ENCODE results near the gene INCENP.
"Not testable (repeated sequence)": the region's sequence is repeated elsewhere in the genome, so short reads cannot be mapped to it uniquely, and the experiment has no call there.

The INCENP gene

DNA sequence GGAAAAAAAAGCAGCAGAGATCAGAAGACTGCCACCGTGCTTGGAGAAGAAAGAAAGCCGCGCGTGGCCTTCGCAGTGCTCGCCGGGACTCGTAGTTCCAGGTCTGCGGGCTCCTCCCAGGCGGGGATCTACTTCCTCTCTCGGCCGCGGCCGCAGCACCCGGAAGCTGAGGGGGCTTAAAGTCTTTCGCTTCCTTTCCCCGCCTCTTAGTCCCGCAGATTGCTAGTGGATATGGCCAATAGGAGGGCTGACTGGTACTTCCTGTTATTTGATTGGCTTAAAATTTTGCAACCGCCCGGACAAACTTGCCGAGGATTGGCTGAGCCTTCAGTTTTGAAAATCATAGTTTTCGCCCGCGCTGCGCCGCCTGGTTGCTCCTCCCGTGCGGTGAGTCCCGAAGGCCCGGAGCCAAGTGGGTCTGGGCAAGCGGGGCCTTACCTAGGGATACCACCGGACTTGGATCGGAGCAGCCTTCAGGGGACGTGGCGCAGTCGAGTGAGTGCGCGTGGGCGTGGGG is at the start of gene INCENP:
Gene INCENP (plus strand): TSS at position 343 of the 517 bp plus-strand sequence. CDS start 4,151 bp downstream, outside the sequence.
- peak; percentile 92 for DNase-seq (ENCODE audit: low read depth, low spot score)

DNA sequence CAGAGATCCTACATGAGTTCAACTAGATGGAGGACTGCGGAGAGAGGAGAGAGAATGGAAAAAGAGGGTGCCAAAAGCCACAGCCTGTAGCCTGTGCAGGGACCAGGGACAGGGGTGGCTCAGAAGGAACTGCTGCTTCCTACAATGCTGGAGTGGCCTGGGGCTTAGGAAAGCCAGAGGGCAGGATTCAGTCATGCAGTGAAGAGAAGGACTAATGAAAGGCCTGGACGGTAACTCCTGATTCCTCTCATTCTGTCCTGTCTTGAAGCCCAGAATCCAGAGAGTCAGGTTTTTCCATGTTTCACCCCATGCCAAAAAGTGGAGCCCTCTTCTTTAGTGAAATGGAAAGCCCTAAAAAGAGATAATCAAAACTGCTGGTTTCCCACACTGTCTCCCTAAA is 48.4 kb upstream of the INCENP start:
- no peak for DNase-seq (ENCODE audit: low read depth, low spot score)

DNA sequence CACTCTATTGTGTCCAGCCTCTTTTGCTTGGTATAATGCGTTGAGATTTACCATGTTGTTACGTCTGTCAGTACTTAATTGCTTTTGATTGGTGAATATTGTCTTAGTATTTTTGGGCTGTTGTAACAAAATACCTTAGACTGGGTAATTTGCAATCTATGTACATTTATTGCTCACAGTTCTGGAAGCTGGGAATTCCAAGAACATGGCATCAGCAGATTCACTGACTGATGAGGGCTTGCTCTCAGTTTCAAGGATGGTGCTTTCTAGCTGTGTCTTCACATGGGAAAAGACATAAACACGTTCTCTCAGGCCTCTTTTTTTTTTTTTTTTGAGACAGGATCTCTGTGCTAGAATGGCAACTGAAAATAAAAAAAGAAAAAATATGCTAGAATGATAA is 46.7 kb upstream of the INCENP start:
- DNase-seq (ENCODE audit: low read depth, low spot score) = no peak

DNA sequence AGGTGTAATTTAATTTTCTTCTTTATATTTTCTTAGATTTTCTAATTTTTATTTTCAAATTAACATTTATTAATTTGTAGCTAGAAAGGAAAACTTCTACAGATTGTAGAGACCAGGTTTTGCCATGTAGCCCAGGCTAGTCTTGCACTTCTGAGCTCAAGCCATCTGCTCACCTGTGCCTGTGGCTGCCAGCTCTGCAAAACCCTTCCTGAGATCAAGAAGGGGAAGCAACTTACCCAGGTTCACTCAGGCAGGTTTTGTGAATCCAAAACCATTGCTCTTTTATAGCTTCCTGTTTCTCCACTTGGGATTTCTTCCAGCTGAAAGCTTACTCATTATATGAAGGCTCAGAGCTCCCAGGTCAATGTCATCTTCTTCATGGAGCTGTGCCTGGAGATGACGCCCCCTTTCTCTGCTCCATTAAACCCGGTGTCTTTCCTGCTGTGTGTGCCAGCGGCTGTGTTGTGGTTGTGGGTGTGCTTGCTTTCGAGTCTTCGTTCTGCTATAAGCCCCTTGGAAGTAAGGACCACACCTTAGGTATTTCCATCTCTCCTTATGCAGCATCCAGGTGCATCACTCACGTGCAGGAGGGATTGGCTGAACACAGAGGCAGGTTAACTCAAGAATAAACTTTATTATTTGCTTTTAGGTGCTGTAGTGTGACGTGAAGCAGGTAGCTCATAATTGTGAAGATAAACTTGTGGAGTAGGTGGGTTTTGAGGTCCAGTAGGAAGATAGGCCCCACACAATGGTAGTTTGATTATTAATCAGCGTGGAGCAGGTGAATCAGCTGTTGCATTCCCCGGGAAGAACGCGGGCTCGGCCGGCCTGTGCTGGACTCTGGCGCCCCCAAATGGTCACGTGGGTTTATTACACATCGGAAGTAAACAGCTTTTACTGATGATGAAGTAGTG is 42.2 kb upstream of the INCENP start:
- no peak for DNase-seq (ENCODE audit: low read depth, low spot score)

DNA sequence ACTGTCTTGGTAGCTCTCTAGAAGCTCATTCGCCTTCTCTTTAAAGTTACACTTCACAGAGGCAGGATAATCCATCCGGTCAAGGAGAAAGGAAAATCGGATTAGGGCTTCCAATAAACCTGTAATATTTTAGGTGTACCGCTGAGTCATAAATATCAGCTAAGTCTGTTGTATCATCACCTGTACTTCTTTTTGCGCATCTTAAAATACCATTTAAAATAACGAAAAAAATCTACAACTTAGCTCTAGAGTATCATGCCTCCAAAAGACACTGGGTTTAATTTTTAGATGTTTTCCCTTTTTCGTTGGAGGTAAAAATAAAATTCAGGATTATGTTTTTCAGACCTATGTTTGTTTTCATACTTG is 41.5 kb upstream of the INCENP start:
- DNase-seq (ENCODE audit: low read depth, low spot score) = no peak

DNA sequence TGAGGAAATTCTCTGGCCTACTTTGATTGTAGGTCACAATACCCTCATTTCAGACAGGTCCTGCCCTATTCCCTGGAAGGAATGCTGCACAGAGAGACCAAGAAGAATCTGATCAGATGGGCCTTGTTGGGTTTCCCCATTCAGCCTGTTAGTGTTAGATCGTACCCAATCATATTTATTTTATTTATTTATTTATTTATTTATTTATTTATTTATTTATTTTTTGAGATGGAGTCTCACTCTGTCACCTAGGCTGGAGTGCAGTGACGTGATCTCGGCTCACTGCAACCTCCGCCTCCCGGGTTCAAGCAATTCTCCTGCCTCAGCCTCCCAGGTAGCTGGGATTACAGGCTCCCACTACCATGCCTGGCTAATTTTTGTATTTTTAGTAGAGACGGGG is 39.0 kb upstream of the INCENP start:
- not testable (repeated sequence) for DNase-seq (ENCODE audit: low read depth, low spot score)

DNA sequence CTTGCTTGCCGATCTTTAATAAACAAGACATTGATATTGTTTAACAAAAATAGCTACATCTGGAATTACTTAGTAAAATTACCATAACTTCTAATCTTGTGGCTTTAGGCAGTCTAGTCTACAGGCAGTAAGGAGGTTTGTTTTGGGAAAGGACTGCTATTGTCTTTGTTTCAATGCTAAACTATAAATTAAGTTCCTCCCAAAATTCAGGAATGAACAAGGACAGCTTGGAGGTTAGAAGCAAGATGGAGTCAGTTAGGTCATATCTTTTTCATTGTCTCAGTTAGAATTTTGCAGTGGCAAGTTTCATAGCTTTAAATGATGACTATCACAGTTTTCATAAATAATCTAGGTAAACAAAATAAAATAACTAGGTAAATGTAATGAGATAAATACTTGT is 36.1 kb upstream of the INCENP start:
- DNase-seq (ENCODE audit: low read depth, low spot score) = no peak

DNA sequence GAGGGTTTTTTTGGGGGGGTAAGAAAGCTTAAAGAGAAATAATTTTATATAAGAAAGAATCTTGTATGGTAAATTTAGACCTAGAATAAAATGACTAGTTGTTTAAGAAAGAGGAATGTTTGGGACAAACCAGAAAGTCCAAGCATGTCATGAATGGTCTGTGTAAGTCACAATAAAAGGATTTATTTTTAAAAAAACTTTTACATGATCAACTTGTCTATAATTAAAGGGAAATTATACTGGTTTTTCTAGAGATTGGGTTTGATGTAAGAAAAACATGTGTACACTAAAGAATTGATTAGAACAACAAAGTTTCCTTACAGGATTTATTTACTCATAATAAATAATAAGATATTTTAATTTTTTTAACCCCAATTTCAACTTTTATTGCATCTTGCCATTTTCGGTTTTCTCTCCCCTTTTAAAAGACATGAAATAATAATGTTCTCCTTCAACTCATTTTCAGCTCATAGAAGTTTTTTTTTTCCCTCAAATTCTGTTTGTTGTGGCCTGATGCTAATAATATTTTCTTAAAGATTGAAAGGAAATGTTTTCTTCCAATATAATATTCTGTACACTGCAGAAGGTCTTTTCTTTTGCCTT is 35.4 kb upstream of the INCENP start:
- DNase-seq (ENCODE audit: low read depth, low spot score) = no peak

DNA sequence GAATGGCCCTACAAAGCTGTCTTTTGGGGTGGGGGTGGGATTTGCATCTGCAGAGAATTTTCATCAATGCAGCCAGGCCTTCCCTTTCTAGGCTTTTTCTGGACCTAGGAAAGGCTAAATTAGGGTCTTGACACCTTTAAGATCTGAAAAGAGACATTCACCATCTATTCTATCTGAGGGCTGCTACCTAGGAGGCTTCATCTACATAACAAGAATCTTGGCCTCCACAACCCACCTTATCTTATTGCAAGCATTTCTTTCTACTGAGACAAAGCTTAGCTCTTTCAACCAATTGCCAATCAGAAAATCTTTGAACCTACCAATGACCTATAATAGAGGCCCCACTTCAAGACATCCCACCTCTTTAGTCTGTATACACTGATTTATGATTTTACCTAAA is 20.7 kb upstream of the INCENP start:
- no peak for DNase-seq (ENCODE audit: low read depth, low spot score)

DNA sequence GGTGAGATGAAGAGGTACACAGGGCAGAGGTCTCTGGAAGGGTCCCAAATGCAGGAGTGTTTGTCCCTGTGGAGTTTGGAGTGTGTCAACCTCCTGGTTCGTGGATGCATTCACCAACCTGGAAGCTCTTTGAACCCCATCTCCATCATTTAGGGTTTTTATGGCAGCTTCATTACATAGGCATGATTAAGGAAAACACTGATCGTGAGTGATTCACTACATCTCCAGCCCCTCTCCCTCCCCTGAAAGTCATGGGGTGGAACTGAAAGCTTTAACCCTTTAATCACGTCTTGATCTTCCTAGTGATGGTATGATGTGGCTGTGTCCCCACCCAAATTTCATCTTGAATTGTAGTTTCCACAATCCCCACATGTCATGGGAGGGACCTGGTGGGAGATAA is 19.8 kb upstream of the INCENP start:
- no peak for DNase-seq (ENCODE audit: low read depth, low spot score)

DNA sequence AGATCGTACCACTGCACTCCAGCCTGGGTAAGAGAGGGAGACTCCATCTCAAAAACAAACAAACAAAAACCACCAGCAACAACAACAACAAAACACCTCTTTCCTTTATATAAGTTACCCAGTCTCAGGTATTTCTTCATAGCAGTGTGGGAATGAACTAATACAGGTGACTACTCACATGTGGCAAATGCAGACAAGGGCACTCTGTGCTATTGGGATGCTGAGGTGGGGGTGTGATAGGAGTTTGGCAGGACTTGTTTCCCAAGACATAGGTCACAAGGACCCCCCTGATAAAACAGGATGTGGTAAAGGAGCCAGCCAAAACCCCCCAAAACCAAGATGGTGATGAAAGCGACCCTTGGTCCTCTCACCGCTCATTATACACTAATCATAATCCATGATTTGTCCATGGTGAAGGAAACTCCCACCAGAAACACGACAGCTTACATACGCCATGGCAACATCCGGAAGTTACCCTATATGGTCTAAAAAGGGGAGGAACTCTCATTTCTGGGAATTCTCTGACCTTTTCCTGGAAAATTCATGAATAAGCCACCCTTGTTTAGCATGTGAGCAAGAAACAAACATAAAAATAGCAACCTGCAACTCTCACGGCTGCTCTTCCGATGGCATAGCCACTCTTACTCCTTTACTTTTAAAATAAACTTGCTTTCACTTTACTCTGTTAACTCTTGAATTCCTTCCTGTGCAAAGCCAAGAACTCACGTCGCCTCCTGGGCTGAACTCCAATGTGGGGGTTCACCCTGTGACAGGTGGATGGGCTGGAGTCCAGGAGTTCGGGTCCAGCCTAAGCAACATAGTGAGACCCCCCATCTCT is 18.8 kb upstream of the INCENP start:
- no peak for DNase-seq (ENCODE audit: low read depth, low spot score)

DNA sequence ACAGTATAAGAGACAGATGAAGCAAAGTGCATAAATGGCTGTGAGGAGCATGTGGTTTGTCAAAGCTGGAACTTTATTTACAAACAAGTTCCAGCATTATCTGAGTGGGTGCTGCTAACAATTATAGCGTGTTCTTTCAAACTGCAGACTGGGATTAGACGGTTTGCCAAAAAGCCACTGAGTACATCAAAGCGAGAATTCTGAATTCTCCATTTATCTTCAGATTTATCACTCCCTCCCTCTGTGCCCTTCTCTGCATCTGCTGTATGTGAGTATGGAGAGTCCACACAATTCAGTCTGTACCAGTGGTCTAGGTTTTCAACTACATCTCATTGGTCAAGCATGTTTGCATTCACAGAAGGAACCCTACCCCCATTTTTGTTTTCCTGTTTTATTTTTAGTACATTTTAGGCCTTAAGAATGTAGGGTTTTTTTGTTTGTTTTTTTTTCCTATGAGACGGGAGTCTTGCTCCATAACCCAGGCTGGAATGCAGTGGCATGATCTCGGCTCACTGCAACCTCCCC is 18.1 kb upstream of the INCENP start:
- DNase-seq (ENCODE audit: low read depth, low spot score) = no peak

DNA sequence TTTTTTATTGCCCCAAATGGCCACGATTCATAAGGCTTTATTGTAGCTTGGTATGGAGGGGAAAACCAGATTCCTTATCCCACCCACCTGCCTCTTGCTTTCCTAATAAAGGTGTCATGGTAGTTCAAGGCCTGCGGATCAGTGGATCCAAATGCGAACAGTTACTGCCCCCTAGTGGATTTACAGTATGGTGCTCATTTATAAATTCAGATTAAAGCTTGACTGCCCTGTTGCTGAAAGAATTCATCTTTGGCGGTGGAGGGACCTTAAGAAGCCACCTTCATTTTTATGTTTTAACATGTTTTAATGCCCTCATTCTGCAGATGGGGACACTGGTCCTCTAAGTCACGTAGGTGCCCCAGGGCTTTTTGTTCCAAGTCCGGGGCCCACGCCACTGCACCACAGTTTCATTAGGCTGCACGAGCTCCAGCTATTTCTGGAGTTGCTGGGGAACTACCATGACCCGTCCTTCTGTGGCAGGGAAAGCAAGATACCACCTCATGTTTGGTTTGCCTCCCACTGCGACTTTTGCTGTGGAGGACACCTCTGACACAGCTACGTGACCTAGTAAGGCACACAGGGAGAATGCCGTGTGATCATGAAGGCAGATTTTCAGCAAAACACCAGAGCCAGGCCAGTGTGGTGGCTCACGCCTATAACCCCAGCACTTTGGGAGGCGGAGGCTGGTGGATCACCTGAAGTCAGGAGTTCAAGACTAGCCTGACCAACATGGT is 15.6 kb upstream of the INCENP start:
- DNase-seq (ENCODE audit: low read depth, low spot score) = no peak

DNA sequence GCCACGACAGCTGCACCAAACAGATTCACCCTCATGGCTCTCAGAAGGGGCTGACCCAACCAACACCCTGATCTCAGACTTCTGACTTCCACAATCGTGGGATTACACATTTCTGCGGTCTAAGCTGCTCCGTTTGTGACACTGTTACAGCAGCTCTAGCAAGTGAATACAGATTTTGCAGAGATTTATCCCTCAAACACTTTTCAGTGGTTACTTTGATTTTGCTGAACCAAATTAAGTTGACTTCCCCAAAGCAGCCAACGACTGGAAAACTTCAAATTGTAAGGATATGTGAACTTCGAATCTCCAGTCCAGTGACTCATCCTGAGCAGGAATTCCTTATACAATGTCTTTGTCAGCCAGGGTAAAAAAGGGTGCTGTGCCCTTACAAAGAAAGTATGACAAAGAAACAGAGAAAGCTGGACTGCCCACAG is 14.8 kb upstream of the INCENP start:
- no peak for DNase-seq (ENCODE audit: low read depth, low spot score)

DNA sequence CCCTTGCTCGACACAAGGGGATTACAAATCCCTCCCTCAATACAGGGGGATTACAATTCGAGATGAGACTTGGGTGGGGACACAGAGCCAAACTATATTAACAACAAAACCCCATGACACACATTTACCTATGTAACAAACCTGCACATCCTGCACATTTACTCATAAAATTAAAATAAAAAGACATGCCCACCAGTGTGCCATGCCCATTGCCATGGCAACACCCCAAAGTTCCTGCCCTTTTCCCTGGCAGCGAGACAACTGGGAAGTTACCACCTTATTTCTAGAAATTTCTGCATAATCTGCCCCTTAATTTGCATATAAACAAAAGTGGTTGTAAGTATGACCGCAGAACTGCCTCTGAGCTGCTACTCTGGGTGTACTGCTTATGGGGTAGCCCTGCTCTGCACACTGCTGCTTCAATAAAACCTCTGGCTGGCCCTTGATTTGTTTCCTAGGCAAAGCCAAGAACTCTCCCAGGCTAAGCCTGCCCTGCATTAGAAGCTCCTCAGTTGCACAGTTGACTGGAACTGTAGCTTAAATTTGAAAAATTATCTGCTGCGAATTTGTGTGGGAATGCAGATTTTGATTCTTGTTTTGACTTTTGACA is 8.6 kb upstream of the INCENP start:
- DNase-seq (ENCODE audit: low read depth, low spot score) = no peak

DNA sequence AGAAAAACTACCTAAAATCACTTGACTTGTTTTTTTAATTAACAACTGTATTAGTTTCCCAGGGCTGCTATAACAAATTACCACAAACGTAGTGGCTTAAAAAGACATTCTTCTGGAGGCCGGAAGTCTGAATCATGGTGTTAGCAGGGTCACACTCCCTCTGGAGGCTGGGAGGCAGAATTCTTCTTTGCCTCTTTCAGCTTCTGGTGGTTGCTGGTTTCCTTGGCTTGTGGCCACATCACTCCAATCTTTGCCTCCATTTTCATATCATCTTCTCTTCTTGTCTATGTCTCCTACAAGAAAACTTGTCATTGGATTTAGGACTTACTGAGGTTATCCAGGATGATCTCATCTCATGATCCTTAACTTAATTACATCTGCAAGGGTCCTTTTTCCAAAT is 7.4 kb upstream of the INCENP start:
- no peak for DNase-seq (ENCODE audit: low read depth, low spot score)

DNA sequence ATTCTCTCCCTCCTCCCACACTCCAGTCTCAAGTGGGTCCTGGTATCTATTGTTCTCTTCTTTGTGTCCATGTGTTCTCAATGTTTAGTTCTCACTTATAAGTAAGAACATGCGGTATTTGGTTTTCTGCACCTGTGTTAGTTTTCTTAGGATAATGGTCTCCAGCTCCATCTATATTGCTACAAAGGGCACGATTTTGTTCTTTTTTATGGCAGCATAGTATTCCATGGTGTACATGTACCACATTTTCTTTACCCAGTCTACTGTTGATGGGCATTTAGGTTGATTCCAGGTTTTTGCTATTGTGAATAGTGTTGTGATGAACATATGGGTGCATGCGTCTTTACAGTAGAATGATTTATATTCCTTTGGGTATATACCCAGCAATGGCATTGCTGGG is 4.2 kb upstream of the INCENP start:
- DNase-seq (ENCODE audit: low read depth, low spot score) = no peak

DNA sequence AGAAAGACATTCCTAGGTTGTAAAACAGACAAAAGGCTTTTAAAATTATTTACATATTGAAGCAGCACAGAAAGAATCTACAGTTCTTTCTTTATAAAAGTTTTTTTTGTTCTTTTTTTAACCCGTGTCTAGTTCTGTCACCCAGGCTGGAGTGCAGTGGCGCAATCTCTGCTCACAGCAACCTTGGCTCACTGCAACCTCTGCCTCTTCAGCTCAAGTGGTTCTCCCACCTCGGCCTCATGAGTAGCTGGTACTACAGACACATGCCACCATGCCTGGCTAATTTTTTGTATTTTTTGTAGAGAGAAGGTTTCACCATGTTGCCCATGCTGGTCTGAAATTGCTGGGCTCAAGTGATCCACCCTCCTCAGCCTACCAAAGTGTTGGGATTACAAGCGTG is 3.8 kb upstream of the INCENP start:
- DNase-seq (ENCODE audit: low read depth, low spot score) = no peak

DNA sequence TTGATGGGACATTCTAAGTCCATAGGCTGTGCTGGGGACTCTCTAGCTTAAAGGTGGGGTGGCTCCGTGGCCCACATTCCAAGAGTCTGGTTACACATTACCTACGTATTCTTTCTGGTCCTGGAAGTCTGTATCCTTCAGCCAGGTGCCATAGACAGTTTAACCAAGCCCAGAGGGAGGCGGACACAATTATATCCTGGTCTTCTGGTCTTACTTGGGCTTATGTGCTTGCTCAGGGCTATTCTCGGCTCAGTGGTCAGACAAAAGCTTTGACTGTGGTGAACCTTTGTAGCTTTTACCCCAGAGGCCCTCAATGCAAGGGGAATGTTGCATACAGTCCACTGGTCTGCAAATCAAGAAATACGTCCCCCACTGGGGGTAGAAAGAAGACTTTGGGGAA is 3.4 kb upstream of the INCENP start:
- DNase-seq (ENCODE audit: low read depth, low spot score) = no peak

DNA sequence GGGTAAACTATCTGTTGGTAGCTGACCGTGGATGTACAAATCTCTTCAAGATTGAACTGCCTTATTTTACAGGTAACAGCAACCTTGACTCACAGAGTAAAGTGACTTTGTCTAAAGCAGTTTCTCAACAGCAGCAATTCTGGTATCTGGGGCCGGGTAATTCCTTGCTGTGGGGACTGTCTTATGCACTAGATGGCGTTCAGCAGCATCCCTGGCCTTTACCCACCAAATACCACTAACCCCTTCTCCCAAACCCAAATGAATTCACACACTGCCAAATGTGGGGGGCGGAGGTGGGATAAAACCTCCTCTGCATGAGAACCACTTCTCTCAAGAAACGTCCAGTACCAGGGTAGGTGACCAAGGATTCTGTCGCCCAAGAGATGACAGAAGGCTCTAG is 1.7 kb upstream of the INCENP start:
- peak; percentile 40 for DNase-seq (ENCODE audit: low read depth, low spot score)
